GM21526 (cell line): Measurements from ENCODE around the gene KIF1A.

Experiments used
- ATAC-seq: cut with Tn5 transposase; IDR thresholded peaks from one replicate; pipeline ENCODE4 v1.9.1; 2021; ENCODE audit warnings: moderate library complexity; ENCODE audit not compliant: unreplicated experiment, low FRiP score

The KIF1A gene

DNA sequence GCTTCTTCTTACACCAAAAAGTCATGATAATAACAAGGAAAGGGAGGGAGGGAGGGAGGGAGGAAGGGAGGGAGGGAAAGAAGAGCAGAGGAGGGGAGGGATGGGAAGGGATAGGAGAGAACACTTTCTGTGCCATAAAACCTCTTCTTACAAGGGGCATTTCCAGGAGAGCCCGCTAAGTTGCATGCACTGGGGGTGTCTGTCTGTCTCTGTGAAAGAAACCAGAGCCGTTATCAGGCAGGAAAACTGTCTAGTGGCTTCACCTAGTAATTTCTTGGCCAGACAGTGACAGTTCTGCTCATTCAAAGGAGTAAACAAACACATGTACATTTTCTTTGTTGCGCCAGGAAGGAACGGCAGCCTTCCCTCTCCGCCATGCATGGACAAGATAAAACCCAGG is 82.5 kb downstream of the KIF1A start:
- no peak for ATAC-seq

- no peak for ATAC-seq
Measured at GRCh38 chr2:240736281-240737250, 83.5 kb downstream of the KIF1A start.

- no peak for ATAC-seq
Measured at GRCh38 chr2:240735476-240735875, 84.5 kb downstream of the KIF1A start.

DNA sequence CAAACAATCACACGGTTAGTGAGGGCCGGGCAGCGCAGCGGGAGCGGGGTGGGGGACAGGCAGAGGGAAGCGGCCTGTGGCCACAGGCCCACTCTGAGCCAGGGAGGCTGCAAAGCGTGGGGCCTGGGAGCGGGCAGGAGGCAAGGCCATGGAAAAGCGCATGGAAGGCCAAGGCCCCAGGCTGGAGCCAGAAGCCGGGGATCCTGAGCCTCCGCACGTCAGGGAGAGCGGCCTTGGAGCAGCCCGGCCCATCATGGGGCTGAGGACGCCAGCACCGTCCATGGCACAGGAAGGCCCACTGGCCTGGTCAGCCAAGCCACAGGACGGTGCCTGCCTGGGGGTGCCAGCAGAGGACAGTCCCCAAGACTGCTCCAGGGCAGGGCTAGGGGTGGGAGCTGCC is 85.3 kb downstream of the KIF1A start:
- ATAC-seq, result no peak

DNA sequence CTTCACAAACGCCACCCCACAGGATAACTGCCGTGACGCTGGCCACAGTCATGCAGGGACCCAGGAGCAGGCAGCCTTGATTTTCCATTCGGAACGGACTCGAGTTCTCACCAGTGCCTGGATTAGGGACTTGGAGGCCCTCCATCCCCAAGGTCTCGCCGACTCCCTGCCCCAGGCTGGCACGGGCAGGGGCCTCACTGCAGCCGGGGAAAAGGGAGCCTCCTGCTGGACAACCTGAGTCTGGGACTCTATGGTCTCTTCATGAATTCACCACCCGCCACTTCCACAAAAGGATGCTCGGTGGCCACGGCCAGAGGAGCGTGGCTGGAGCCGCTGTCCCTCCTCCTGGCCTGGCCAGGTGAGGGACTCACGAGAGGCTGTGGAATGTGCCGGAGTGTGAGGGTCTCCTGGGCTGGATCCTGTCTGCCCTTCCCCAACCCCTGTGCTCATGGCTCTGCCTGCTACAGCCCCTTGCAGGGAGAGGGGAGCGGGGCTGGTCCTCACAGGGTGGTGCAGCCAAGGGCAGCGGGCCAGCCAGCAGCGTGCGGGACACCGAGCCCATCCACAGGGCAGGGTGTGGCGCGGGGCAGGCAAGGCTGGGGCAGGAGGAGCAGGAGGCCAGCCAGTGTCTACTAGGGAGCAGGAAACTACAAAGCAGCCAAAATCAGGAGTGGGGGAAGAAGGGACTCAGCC is 86.1 kb downstream of the KIF1A start:
- no peak for ATAC-seq

DNA sequence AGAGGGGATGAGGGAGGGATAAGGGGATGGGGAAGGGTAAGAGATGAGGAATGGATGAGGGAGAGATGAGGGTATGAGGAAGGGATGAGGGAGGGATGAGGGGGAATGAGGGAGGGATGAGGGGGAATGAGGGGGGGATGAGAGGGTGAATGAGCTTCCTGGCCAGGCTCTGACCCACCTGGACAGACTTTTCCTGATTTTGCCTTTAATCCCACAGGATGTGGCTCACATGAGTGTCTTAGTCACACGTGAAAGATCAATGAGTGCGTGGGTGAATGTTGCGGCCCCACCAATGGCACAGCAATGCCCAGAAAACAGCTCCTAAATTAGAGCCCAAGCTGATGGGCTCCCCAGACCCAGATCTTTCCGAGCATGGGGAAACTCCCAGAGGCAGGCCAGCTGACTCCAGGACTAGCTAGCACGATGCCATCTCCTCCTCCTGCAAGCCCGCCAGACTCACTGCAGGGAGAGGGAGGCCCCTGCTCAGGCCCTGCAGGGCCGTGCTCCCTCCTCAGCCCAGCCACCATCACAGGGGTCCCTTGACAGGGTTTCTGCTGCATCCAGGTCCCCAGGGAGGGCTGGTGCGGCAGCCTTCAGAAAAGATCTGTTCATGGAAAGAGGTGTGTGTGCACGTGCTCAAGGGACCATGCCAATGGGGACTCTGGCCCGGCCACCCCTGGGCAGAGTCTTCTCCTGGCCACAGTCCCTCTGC is 87.0 kb downstream of the KIF1A start:
- ATAC-seq, result no peak

GRCh38 chr2:240732184-240732583 is 87.8 kb downstream of the KIF1A start:
- ATAC-seq, result no peak

- ATAC-seq, result no peak
Measured at GRCh38 chr2:240731178-240731545, 88.9 kb downstream of the KIF1A start.

GRCh38 chr2:240730501-240731177 is 89.4 kb downstream of the KIF1A start:
- no peak for ATAC-seq

- no peak for ATAC-seq
Measured at GRCh38 chr2:240728827-240729226, 91.2 kb downstream of the KIF1A start.

- ATAC-seq, result no peak
Measured at GRCh38 chr2:240728361-240728760, 91.7 kb downstream of the KIF1A start.

GRCh38 chr2:240727913-240728312 is 92.1 kb downstream of the KIF1A start:
- no peak for ATAC-seq

DNA sequence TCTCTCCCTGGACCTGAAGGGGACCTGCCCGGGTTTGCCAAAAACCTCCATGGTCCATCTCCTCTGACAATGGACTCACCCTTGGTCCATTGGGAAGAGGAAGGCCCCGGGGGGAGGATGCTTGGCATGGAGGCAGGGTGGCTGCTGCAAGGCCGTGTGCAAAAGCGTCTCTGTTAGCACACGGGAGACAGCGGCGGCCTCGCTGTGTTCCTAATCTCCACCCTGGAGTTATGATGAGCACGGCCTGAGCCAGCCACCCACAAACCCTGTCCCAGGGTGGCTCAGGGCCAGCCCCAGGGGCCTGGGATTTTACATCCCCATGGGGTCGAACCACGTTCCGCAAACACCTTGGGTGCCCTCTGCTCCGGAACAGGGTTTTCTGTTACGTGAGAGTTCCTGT is 92.6 kb downstream of the KIF1A start:
- ATAC-seq, result no peak

DNA sequence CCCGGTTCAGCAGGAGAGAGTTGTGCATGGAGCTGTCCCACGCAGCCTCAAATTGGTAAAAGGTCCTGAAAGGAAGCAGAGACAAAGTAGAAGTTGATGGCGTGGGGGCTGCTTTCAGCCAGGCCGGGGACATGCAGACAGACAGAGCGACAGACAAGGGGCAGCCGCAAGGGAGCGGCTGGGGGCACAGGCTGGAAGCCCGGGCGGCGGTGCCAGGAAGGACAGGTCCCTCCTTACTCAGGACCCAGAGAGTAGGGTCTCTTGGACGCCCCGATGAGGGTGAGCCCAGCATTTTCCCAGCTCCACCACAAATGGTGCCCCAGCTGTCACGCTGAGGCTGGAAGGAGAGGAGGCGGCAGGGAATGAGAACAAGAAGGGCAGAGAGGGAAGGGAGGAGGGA is 93.1 kb downstream of the KIF1A start:
- ATAC-seq, result no peak

DNA sequence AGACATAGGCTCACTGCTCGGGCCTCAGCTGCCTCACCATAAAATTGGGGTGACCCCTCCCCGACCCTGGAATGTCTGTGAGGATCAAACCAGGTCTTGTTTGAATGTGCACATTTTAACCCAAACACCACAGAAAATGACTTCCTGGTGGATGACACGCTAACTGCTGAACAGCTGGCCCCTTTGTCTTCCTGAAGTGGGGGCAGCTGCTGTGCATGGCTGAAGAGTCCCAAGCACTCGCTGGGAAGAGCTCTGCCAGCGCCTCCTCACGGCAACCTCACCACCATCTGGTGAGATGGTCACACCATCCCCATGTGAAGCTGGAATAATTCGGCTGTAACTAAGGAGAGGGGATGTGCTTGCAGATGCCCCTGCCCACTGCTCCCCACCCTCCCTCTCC is 94.3 kb downstream of the KIF1A start:
- no peak for ATAC-seq

DNA sequence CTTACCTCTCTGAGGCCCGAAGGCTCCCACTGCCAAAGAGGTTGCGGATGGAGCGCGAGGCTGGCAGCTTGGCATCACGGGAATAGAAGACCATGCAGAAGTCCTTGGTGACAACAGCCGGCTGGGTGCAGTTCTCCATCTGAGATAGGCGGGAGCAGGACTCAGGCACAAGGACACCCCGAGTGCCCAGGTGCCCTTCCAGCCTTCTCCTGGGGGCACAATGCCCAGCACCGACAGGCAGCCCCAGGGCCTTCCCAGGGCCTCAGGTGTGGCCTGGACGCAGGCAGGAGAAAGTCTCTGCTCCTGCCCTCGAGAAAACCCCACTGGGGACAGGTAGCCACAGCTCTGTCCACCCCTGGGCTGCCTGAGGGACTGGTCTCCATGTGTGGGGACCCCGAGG is 94.8 kb downstream of the KIF1A start:
- no peak for ATAC-seq

GRCh38 chr2:240724431-240724830 is 95.6 kb downstream of the KIF1A start:
- ATAC-seq, result no peak

GRCh38 chr2:240723851-240724250 is 96.2 kb downstream of the KIF1A start:
- no peak for ATAC-seq

DNA sequence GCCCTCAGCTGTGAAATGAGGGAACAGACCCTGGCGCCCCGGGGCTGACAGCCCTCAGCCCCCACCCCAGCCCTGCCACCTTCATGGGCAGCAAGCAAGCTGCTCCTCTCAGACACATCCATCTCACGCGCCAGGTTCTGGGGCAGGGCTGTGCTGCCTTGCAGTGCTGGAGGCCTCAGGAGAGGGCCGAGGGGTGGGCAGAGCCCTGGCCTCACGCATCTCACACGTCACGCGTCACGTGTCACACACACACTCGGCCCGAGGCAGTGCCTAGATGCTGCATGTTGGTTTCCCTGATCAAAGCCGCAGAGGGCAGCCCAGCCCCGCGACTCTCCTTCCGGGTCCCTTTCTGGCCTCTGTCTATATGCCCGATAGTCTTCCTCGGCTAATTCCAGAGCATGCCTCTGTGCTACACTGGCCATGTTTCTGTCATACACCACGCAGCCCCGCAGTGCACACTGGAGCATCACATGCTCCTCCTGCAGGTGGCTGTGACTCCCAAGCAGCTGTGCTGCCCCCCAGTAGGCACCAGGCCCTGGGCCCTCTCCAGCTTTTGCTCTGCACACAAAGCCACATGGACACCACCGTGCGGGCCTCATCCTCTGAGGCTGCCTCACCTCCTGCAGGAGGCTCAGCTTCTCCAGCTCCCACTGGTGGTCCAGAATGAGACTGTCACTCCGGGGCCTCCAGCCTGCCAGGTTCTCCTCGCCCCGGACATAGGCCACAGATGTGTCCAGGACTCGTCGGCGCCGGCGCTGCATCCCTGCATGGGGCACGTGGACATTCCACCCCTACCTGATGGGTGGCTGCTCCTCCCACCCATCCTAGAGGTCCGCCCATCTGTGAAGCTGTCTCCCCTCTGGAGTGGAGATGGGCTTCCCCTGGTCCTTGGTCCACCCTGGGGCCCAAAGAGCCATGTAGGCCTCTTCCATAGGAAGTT is 97.0 kb downstream of the KIF1A start:
- no peak for ATAC-seq

DNA sequence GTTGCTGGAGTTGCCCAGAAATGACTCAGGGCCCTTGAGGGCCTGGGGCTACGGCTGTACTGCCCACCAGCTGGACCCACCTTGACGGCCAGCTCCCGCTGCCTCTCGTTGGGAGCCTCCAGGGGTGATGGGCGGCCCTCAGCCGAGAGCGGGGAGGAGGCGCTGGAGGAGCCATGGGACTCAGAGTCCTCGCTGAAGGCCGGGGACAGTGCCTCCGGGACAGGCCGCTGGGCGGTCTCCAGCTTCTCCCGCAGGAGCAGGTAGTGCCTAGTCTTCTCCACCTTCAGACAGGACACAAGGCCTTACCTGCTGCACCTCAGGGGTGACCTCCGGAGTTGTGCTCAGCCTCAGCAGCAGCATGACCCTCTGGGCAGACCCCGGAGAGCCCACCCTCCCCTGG is 97.6 kb downstream of the KIF1A start:
- no peak for ATAC-seq
